ENCODE measurements around the gene TNFRSF21. TPM values are rescaled to one million over a fixed set of nuclear protein-coding genes. Genes with fewer than 3 reads are reported as not detected.

The TNFRSF21 gene
- total and polyA plus RNA-seq, 2 of the 8 experiments (the other 6 are each of a cell fraction or from before 2014, with no cell fraction given) = 16.4 to 52.7 TPM

GRCh38 chr6:47352194-47352920, 42.7 kb upstream of the TNFRSF21 start:
- DNase-seq (ENCODE audit: low read depth in 1 of 2, low spot score in 2 of 2) = no peak
- no peak overlapping the region for H2AK5ac ChIP-seq (ENCODE audit: low read depth, low read length)
- no peaks in the 10 kb centered on the region for H3K23me2 ChIP-seq (ENCODE audit: low read depth, low read length)
- 79% methylated on average over 5 of the region's 5 CpGs; no CpG with 5 or more reads in 1 of the 2 experiments for WGBS, 2 experiments (ENCODE audit: extremely low coverage in 1 of 2, insufficient coverage in 1 of 2, insufficient read length in 1 of 2, insufficient replicate concordance in 2 of 2, low coverage in 1 of 2, low lambda C conversion rate in 2 of 2, missing lambda C conversion rate in 1 of 2)
- H2BK20ac ChIP-seq (ENCODE audit: low read length) = no peak overlapping the region
- peak; percentile 91 for FAIRE-seq
- H3K4me1 ChIP-seq (replicated peaks in 1 of 4; ENCODE audit: control insufficient read depth in 3 of 4, insufficient read depth in 4 of 4, low read length in 3 of 4) = no peaks in the 10 kb centered on the region
- H3K18ac ChIP-seq (ENCODE audit: extremely low read depth, low read length) = no peak overlapping the region
- no peaks in the 10 kb centered on the region for H3K79me1 ChIP-seq (ENCODE audit: low read depth, low read length)
- H2AFZ ChIP-seq (ENCODE audit: low read length) = peak overlapping the region; percentile 99; the same call in 1 of the 2 replicates
- H4K5ac ChIP-seq (ENCODE audit: insufficient read length, low read depth, low read length) = no peak overlapping the region
- no peak overlapping the region for H3K23ac ChIP-seq (ENCODE audit: insufficient read length)
- no peaks in the 10 kb centered on the region for H3K36me3 ChIP-seq (ENCODE audit: control insufficient read depth in 2 of 4, insufficient read depth in 4 of 4, low read length in 3 of 4)
- no peak overlapping the region for H2BK15ac ChIP-seq (ENCODE audit: low read length)
- no peak overlapping the region for H3K9ac ChIP-seq (replicated peaks in 1 of 4; ENCODE audit: extremely low read depth in 1 of 4, low read depth in 3 of 4, low read length in 3 of 4)
- H3K4ac ChIP-seq (replicated peaks; ENCODE audit: insufficient read length, low read depth, low read length) = no peak overlapping the region
- no peaks in the 10 kb centered on the region for H3K79me2 ChIP-seq (ENCODE audit: control insufficient read depth in 1 of 2, insufficient read depth in 2 of 2, low read length in 2 of 2)
- no peaks in the 10 kb centered on the region; a peak in 1 of 7 replicates for H3K27me3 ChIP-seq (replicated peaks in 1 of 4; ENCODE audit: control insufficient read depth in 3 of 4, extremely low read depth in 1 of 4, insufficient read depth in 3 of 4, low read length in 3 of 4)
- no peak overlapping the region for H3K27ac ChIP-seq (ENCODE audit: low read depth, low read length)
- no peak overlapping the region for H4K8ac ChIP-seq (ENCODE audit: extremely low read depth, insufficient read depth, low read length)
- H3K9me3 ChIP-seq (ENCODE audit: insufficient read depth in 2 of 2, low read depth in 1 of 2, low read length in 1 of 2) = no peaks in the 10 kb centered on the region
- H4K20me1 ChIP-seq (replicated peaks in 1 of 2; ENCODE audit: control insufficient read depth in 1 of 2, insufficient read depth in 2 of 2, low read length in 2 of 2) = no peaks in the 10 kb centered on the region
- H2BK12ac ChIP-seq (ENCODE audit: low read depth, low read length) = no peak overlapping the region
- ChIA-PET CTCF (ENCODE audit: partially characterized antibody) (interaction anchor here (0.7 to 1.8 kb wide), 4 partner anchors 13 to 26 kb away, joined by 3 to 6 read pairs (median 4); no protein-coding TSS in a partner anchor), POLR2A (ENCODE audit: partially characterized antibody) (no interaction called here)
- H2BK5ac ChIP-seq (ENCODE audit: low read depth, low read length) = no peak overlapping the region
- no peak overlapping the region for H2BK120ac ChIP-seq (replicated peaks; ENCODE audit: low read depth, low read length)
- TF ChIP-seq RAD21 (IDR thresholded peaks at IDR 0.05 in 1 of 2, conservative IDR thresholded peaks at IDR 0.05 in 1 of 2; ENCODE audit: low read depth in 2 of 2, low read length in 2 of 2) = peak; percentile 26 to 39
- no peak for TF ChIP-seq POU5F1 (IDR thresholded peaks at IDR 0.05; ENCODE audit: low read depth, low read length)
- TF ChIP-seq TCF12 (IDR thresholded peaks at IDR 0.05; ENCODE audit: low read depth, low read length) = no peak
- TF ChIP-seq CTCF (IDR thresholded peaks at IDR 0.05; ENCODE audit: control extremely low read depth in 1 of 3, insufficient read depth in 1 of 3, low read depth in 1 of 3, low read length in 3 of 3) = peak in 2 of 3 experiments; percentile 37 to 57; a peak in 2 of 4 replicates
- no peak overlapping the region for H3K4me2 ChIP-seq (ENCODE audit: insufficient read depth in 1 of 2, low read depth in 2 of 2, low read length in 2 of 2)
- H4K91ac ChIP-seq (replicated peaks; ENCODE audit: insufficient read length, low read length) = no peak overlapping the region
- no peak overlapping the region for H3K4me3 ChIP-seq (ENCODE audit: extremely low read depth in 1 of 4, insufficient read depth in 2 of 4, low read depth in 3 of 4, low read length in 4 of 4)
- H3K56ac ChIP-seq (replicated peaks; ENCODE audit: insufficient read length, low read depth, low read length) = no peak overlapping the region
- H3K14ac ChIP-seq (ENCODE audit: insufficient read length) = no peak overlapping the region
